COLO668 (cell line): ENCODE measurements around the gene JMJD7.

Experiments
- DNase-seq: peaks from one replicate; lab custom pipeline; 2025; ENCODE audit not compliant: unreplicated experiment; lab: John Stamatoyannopoulos, UW

The JMJD7 gene

GRCh38 chr15:41862515-41863116, 34.7 kb downstream of the JMJD7 start:
- peak; percentile 46 for DNase-seq

DNA sequence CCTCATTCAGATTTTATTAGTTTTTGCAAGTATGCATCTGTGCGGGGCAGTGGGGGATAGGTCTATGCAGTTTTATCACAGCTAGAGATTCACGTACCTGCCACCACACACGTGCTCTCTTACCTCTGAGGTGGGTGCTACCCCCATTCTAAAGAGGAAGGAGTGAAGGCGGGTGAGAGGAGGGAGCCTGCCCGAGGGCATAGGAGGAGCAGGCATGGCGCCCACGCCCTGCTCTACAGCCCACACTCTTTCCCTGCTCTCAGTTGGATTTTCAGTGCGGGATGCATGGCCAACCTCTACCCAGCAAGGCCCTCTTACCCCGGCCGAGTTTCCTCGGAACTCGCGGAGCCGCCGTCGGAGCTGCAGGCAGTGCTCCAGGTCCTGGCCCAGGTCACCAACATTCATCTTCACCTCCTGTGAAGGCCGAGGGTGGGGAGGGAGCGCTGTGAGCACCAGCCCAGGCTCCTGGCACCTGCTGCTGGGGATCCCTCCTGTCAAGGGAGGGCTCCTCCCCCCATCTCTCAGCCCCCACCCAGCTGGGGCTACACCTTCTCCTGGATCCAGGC, 37.7 kb downstream of the JMJD7 start:
- no peak for DNase-seq

DNA sequence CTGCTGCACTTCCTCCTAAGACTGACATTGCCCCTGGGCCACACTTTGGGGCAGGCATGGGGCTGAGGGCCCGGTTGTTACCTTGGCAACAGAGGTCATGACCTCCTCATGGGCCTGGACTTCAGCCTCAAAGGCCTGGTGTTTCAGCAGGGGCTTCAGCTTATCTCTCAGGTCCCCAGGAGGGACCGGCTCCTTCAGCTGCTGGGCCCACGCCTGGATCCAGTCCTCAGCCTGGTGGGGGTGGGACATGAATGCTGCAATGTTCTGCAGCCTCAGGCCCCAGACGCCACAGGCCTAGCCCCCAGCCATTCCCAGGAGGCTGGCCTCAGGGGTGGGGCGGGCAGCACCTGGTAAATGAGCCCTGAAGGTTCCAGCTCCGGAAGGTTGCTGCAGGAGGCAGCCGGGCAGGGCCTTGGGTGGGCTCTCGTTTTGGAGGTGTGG, 38.4 kb downstream of the JMJD7 start:
- no peak for DNase-seq

DNA sequence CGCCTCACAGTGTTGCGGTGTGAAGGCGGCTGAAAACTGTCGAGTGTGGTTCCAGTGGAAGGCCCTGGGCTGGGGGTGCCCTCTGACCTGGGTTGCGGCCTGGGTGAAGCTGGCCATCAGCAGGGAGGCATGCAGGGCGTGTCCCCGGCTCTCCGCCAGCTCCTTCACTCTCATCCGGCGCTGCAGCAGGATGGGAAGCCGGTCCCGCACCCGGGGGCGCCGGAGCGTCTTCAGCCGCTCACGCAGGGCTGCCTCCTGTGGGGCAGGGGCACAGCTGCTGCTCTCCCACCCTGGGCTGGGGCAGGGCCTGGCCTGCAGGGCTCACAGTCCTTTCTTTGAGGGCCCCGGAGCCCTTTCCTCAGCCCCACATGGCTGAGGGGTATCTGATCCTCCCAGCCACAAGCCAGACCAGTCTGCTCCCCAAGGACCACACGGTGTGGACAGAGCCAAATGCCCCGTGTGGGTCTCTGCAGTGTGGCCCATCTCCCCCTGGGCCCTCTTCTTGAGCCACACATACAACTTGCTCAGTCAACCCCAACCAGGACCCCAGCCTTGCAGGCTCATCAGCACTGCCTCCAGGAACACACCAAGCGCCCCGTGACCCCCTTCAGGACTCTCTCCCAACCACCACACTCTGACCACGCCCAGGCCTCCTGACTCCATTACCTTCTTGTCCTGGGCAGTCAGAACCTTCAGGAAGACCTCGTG, 39.1 kb downstream of the JMJD7 start:
- DNase-seq = no peak

- no peak for DNase-seq
These were observed 40.4 kb downstream of the JMJD7 start for GRCh38 chr15:41868321-41868720.

DNA sequence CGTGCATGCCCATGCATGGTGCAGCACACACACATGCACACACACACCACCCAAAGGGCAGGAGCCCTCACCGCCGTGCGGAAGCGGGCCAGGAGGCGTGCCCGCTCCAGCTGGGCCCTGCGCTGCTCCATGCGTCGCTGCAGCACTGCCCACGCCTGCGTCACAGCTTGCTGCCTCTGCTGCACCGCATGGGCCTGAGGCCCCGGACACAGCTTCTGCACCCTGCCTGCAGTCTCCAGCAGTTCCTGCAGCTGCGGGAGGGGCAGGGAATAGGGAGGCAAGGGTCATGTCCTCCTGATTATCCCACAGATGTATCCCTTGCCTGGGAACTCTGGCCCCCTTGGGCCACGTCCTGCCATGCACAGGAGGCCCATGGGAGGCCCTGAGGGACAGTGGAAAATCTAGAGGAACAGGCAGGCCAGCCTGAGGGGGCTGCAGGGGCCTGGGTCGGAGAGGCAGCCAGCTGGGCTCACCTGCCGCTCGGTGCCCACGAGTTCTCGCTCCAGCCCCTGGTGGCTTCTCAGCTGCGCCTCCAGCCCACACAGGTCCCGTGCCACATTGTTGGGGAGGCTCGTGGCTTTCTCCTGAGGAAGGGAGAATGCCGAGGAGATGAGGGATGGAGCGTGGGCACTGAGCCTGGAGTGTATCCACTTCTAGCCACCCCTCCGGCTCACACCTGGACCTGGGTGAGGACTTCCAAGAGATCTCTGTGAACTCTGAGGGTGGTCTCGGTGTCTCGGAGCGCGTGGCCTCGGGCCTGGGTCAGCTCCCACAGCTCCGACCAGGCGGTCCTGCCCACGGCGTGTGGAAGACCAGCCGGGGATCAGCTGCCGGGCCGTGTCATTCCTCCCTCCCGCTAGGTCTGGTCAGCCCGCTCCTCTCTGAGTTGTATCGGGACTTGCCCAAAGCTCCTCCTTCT, 42.1 kb downstream of the JMJD7 start:
- no peak for DNase-seq

DNA sequence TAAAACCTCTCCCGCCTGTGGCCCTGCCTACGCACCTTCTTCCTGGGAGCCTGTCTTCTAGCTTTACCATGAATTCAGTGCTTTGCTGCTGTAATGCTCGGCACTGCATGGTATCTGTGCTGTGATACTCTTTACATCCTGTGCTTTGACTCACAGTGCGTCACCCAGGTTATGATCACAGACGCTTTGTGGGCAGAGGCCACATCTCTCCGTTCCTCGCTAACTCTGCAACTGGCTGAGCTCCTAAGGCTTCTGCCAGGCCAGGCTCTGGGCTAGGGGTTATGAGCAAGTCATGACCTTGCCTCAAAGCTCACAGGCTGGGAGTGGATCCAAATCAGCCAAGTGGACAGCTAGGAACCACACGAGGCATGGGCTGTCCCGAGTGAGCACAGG, 42.8 kb downstream of the JMJD7 start:
- no peak for DNase-seq

GRCh38 chr15:41871175-41871905, 43.4 kb downstream of the JMJD7 start:
- no peak for DNase-seq

- DNase-seq = no peak
These were observed 44.4 kb downstream of the JMJD7 start for GRCh38 chr15:41872166-41872747.

GRCh38 chr15:41873711-41874110, 45.8 kb downstream of the JMJD7 start:
- DNase-seq = peak; percentile 78

GRCh38 chr15:41874736-41875135, 46.8 kb downstream of the JMJD7 start:
- no peak for DNase-seq

DNA sequence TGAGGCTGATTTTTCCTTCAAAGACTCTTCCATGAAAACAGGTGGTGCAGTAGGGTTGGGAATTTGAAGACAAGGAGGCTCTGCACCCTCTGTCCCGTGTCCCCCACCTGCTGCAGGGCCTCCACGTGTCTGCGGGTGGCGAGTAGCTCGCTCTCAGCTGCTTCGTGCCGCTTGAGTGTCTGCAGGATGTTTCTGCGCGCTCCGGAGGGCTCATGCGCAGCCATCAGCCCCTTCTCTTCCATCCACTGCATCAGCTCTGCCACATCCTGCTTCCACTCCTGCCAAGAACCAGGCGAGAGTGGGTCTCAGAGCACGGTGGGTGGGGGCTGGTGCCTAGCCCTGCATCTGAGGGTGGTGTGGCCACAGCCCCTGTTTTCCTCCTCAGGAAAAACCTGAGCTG, 48.1 kb downstream of the JMJD7 start:
- DNase-seq = no peak

GRCh38 chr15:41876689-41877088, 48.8 kb downstream of the JMJD7 start:
- peak; percentile 55 for DNase-seq

DNA sequence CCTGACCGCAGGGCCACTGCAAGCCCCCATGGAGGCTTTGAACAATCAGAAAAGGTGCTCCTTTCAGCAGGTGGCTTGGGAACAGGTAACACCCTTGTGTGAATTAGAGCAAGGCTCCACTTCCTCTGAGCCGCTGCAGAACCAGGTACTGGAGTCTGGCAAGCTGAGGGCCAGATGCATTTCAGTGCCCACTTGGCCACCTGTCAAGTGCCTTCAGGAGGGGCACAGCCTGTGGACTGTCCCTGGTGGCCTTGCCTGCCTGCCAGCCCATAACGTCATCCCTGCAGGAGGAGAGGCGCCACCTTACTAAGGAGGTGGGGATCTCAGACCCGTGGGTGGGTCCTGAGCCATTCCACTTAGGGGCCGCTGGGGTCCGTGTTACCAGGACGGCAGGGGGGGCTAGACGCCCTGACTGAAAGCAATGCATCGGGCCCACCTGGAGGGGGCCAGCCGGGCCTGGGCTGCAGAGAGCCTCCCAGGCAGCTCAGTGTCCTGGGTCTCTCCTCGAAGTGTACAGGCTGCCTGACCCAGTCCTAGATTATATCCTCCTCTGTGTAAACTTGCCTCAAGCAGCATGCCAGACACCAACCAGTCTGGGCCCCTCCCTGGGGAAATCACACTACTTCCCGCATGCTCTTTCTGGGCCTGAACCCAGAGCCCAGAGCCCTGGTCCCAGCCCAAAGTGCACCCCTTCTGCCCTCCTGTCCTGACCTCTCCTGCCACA, 49.9 kb downstream of the JMJD7 start:
- no peak for DNase-seq

DNA sequence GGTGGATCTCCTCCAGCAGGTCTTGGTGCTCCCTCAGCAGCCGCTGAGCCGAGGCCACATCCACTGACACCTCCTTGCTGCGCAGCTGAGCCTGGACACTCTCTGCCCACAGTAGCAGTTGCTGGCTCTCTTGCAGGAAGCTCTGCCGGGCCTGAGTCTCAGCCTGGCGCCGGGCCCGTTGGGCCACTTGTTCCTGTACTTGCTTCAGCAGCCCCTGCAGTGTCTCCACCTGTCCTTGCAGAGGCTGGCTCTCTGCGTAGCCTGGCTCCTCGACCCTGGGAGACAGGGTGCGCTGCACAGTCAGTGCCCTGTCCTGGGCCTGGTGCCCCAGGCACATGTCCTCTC, 50.4 kb downstream of the JMJD7 start:
- DNase-seq = no peak

DNA sequence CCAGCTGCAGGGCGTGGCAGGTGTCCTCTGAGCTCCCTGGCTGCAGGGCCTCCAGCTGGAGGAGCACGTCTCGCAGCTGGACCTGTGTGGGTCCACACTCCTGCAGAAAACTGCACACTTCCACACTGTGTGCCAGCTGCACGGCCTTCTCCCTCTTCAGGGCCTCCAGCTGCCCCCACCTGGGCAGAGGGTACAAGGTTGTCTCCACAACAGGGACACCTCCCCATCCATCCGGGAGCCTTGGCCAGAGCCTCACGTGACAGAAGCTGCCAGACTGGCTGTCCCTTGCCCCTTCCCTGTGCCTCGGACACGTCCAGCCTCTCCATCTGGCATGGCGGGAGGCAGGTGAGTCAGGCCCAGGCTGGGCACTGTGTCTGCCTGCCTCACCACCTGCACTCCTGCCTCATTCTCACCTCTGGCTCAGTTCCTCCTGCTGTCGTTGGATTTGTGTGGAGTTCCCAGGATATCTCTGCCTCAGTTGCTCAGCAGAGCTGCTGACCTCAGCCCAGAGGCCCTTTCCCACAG, 51.5 kb downstream of the JMJD7 start:
- peak; percentile 9 for DNase-seq

DNA sequence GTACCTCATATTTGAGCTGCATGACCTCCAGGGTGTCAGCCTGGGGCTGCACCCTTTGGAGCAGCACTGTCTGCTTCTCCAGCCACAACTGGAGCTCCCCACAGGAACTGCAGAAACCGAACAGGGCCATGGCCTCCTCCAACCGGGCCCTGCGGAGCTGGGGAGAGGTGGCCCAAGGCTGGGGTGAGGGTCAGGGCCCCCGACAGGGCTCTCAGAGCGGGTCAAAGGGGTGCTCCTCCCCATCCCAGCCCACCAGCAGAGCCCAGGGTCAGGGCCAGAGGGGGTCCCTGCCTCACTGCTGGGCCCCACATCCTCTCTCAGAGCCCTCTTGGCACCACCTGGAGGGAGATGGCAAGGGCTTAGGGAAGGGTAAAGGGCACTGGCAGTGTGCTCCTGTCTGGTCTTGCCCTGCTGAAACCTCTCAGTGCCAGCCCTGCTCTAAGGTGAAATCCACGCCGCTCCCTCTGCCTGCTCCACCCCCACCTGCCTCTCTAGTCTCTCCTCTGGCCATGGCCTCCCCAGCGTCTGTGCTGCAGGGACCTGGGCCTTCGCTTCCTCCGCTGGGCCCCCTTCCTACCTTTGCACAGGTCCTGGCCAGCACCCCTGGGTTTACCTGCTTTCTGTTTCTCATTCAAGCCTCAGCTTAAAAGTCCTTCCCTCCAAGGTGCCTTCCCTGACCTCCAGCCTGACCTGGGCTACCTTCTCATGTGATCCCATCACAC, 52.4 kb downstream of the JMJD7 start:
- DNase-seq = no peak

GRCh38 chr15:41881086-41881485, 53.2 kb downstream of the JMJD7 start:
- DNase-seq = no peak

DNA sequence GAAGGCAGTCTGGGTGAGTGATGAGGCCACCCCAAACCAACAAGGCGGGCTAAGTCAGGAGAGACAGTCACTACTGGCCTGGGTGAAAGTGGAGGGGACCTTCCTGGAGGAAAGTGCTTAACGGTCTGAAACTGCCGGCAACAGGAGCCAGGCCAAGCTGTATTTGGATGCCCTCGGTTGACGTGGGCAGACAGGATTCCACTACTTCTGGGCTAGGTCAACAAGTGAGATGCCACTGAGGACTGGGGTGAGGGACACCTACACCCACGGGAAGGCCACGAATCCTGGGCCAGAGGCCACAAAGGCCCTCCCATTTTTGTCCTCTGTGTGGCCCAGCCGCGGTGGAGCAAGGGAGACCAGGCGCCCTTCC, 53.6 kb downstream of the JMJD7 start:
- DNase-seq = no peak
